DMS79 (cell line): Measurements from ENCODE around the gene HS3ST3A1.
"Not testable (repeated sequence)": the region's sequence is repeated elsewhere in the genome, so short reads cannot be mapped to it uniquely, and the experiment has no call there.

ENCODE experiments used
- DNase-seq: peaks from one replicate; lab custom pipeline; 2025; lab: John Stamatoyannopoulos, UW

The HS3ST3A1 gene

DNA sequence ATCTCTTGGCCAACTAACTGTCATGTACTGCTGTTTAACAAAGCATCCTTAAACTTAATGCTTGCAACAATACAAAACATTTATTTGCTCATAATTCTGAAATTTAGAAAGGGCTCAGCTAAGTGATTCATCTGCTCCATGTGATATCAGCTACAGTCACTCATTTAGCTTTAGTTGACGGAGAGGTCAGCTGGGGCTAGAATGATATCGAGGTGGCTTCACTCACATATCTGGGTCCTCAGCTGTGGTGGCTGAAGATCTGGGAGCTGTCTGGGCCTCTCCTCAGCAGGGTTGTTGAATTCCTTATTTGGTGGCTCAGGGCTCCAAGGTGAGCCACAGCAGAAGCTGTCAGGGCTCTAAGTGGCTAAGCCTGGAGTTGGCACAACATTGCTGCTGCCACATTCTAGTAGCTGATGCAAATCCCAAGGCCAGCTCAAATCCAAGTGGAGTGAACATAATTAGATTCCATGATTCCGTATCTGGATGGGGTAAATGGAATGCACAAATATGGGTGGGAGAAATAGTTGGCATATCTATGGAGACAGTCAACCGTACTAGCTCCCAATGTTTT is 62.8 kb downstream of the HS3ST3A1 start:
- DNase-seq = no peak

DNA sequence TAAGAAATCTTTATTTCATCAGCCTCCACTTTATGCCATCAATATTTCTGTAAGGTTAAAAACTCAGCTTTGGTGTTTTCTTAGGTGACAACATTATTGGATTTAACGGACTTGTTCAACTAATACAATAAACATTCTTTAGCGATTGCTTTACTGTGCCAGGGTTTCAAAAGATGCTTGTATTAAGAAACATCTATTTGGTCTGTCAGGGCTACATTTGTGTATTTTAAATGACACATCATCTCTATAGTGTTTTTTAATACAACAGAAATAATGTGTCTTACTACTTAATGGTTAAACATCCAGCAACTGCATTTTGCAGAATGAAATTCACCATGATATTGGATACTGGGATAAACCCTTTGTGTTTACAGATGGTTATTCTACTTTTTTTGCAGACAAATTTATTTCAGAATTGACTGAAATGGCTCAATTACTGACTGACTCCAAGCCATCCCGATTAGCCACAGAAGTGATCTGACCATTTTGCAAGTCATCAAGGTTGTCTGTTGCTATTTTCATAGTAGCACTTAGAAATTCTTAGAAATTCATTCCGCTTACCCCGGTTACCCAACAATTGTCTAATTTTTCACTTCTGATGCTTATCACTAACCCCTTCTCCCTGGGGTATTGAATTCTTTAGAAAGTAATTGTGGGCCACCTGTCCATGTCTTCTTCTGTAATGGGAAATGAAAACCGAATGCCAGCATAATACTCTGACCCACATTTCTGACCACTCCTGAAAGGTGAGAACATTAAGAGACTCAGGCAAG is 63.7 kb downstream of the HS3ST3A1 start:
- DNase-seq = no peak

DNA sequence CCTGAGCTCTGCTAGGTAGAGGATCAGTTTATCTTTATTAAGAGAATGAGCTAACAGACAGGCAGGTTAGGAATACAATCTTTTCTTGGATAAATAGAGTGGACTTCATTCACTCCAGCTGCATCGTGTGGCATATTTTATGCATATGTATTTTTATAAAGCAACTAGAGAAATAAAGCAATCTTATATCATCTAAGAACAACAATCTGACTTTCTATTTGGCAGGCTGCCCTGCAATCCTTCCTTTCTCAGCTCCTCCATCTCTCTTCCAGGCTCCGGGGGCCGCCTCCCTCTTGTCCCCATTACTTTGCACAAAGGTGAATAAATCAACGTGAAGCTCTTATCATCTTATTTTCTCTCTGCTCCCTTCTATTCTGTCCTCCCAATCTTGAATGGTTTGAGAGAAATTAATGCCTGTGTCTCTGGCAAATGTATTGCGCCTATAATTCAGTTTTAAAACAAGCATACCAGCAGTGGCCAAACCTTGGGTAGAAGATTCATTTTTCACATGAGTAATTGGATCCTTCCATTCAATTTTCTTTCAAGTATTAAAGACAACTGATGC is 64.5 kb downstream of the HS3ST3A1 start:
- no peak for DNase-seq

DNA sequence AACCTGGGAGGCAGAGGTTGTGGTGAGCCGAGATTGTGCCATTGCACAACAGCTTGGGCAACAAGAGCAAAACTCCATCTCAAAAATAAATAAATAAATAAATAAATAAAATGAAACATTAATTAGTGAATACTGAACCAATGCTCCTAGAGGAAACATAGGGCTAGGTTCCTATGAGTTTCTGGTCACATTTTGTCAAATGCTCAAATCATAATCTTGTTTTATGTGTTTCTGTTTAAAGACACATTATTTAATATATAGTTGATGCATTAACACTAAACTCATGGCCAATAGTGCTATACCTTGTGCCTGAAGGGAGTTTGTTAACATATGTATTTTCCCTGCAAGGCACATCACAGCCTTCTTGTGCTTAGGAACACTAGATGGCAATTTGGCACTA is 66.8 kb downstream of the HS3ST3A1 start:
- no peak for DNase-seq

DNA sequence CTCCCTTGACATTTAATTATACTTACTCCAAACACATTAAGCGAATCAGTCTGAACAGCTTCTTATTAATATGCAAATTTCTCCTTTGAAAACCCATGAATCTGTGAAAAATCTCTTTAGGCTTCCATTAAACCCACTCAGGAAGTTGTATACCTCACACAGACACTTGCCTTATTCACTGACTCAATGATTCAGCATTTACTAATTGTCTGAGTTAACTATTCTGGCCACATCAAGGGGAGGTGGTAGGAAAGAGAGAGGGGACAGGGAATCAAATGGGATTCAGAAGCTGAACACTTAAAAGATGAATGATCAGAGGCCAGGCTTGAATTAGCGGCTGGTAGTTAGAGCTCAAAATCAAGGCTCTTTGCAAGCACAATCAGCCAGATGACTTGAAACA is 70.0 kb downstream of the HS3ST3A1 start:
- DNase-seq = no peak

DNA sequence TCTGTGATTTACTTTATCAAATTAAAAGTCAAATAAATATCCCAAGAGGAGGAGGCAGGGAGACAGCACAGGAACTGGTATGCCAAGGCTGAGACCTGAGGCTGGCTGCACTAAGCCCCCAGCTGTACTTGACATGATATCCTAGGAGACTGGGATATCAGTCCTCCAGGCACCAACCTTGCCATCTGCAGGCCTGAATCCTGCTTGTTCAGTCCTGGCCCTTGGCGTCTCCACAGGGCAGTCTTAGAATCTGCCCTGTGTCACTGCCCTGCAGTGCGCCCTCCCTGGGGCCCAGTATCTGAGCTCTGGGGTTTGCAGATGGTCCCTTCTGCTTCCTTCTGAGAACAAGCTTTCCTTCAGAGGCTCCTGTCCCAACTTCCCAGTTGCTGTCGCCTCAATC is 75.9 kb downstream of the HS3ST3A1 start:
- DNase-seq = no peak

DNA sequence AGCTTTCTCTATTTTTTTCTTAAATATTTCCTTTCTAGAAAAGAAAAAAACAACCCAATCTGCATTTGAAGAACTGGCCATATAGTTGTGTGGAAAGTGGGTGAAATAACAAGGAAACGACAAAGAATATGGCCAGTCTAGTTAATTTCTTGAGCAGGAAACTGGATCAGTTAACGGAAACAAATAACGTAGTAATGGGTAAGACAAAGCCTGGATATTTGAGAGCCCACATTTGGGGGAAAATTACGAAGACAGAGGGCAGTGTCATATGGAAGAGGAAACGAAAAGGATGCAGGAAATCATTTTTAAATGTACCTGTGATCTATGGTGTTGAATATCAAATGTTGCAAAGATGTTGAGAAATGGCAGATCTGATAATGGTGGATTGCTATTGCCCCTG is 78.6 kb downstream of the HS3ST3A1 start:
- DNase-seq = no peak

DNA sequence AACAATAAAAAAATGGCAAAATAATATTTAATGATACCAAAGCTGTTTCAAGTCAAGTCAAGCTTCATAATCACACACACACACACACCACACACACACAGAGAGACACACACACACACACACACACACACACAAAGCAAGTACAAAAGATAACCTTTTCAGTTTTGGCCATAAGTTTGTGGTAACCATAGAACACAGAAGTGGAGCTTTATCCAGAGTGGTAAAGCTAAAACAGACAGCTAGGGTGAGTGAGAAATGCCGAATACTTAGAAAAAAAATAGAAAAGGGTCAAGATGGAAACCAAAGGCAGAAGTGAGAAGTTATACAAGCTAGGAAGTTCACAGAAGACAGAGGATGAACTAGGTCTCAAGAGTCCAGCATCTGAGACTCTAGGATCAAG is 79.0 kb downstream of the HS3ST3A1 start:
- no peak for DNase-seq

DNA sequence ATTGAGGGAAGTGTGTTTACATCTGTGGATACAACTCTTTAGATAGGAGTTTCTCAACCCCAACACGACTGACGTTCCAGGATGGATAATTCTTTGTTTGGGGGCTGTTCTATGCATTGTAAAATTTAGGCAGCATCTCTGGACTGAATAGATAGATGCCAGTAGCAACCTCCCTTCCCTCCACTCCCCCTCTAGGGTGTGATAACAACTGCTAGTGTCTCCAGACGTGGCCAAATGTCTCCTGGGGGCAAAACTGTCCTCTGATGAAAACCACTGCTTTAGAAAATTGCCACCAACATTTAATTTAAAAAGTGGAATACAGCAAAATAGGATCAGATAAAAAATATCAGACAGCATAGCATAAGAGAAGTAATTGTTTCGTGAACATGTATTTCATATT is 79.9 kb downstream of the HS3ST3A1 start:
- DNase-seq = no peak

DNA sequence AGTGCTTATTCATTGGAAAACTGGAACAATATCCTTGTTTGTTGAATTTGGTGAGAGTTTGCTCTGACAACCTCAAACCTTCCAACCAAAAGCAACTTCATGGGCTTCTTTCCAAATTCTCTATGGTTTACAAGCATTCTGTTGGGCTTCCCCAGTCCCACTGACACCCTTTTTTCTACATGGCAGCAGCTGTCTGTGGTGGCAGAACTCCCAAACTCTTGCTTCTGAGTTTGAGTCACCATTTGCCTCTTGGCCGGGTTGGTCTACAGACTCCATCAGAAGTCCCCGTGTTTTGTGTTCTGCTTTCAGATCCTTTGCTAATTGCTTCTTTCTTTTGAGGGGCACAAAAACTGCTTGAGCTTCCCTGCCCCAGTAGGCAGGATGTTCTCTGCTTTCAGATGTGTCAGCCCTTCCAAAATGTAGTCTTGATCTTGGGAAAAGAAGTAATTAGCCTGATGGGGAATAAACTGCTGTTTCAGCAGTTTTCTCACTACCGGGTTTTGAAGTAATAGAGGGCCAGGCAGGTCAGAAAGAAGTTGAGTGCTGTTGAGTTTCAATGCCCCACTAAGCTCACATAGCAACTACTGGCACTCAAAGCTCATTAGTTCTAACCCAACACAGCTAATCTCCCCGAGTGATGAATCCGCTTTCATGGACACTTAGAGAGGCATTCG is 80.7 kb downstream of the HS3ST3A1 start:
- no peak for DNase-seq

DNA sequence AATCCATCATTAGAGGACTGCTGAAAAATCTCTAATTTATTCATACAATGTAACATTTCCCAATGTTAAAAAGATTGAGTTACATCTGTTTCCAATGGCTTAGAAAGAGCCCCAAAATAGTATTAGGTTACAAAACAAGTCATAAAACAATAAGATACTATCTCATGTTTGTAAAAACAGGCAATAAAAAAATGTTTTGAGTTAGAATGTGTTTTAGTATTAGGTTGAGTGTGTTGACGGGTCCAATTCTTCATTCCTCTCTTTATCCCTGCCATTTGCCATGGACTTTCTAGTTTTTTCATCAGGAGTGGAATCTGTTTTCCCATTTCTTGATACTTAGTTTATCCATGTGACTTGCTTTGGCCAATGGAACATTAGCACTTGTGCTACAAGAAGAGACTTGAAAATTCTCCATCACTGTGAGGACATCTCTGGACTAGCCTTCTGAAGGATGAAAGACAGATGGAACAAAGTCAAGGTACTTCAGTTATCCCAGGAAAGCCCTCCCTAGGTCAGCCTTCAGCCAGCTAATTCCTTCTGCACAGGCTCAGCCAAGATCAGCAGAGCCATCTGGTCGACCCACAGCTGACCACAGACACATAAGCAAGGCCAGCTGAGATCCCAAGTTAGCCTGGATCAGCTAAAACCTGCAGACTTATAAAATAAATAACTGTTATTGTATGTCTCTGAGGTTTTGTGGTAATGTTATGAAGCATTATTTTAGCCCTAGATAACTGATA is 83.3 kb downstream of the HS3ST3A1 start:
- DNase-seq = no peak

DNA sequence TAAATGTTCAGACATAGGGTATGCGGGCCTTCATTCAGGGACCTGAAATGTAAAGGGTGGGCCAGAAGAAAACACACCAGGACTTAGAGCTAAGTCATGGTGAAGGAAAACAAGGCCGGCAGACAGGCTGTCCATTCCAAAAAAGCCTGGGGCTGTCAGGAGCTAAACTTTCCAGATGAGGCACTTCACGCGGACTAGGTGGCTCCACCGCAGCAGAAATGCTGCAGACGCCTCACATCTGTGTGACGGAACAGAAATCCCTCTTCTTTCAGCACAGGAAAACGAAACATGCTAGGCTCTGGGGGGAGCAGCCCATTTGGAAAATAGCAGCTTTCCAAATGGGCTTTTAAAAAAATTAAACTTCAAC is 88.7 kb downstream of the HS3ST3A1 start:
- no peak for DNase-seq

DNA sequence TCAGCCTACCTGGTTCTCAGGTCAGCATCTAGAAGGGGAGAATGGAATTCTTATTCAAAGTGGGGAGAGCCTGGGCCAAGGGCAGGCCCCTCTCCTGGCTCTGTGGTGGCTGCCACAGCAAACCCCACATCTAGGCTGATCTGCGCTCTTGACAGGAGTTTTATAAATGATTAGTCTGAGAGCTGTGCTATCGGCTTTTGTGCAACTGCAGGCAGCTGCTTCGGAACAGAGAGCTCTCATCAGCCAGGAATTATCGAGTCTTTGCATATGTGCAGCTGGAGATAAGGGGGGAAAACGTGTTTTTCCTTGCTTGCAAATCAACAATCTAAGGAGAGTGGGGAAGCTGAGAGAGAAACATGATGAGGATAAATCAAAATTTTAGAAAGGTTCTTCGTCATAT is 91.7 kb downstream of the HS3ST3A1 start:
- no peak for DNase-seq

DNA sequence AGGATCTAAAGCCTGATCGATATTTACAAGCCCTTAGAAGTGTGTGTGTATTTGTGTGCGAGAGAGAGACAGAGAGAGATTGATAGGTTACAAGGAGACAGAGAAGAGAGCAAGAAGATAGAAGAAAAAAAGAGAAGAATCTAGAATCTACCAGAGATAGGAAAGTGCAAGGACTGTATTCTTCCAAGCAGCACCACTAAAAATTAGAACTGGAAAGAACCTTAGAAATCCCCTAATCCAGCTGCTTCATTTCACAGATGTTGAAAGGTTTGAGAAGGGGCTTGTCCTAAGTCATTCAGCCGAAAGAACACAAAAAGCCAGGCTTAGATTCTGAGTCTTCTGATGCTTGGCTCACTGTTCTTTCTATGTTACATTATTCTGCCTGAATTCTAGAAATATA is 92.2 kb downstream of the HS3ST3A1 start:
- DNase-seq = no peak

DNA sequence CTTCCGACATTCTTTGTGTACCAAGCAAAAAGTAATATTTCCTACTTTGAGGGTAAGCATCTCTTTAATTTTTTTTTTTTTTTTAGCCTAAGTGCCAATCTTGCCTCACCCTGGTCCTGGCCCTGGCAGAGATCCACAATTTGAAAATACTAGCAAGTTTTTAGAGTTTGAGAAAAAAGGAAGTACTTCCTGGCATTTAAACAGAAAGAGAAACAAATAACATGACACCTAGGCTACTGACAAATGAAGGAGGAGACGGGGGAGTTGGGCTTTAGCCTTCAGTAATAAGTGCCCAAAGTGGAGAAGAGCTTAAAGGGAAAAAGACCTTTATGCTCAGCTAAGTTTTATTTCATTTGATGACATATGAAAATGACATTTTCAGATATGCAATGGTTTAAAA is 92.8 kb downstream of the HS3ST3A1 start:
- DNase-seq = no peak

DNA sequence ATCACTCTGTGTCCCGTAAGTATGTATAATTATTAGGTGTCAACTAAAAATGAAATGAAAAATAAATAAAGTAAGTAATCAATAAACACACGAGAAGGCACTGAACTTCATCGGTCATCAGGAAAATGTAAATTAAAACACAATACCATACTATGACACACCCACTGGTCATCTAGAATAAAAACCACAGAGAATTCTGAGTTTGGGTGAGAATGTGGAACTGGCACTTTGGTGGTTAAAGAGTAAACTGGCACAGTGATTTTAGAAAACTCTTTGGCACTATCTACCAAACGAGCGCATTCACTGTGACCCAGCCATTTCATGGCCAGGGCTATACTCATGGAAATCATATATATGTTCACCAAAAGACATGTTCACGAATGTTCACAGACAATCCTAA is 98.2 kb downstream of the HS3ST3A1 start:
- DNase-seq = no peak

DNA sequence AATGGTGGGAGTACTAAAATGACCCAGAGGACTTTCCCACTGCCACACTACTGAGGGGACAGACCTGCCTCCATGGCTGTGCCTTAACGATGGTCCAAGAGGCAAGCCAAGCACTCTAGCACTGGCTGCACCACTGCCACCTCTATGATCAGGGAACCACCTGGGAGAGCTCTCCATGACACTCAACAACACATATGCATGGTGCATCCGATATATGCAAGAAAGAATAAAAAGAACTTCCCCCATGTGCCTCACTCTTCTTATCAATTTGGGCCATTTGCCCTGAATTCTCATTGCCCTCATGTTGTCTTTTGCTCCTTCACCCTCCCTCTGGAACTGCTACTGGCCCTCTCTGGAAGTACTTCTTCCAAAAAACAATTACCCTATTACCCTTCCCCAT is 99.5 kb downstream of the HS3ST3A1 start:
- no peak for DNase-seq

DNA sequence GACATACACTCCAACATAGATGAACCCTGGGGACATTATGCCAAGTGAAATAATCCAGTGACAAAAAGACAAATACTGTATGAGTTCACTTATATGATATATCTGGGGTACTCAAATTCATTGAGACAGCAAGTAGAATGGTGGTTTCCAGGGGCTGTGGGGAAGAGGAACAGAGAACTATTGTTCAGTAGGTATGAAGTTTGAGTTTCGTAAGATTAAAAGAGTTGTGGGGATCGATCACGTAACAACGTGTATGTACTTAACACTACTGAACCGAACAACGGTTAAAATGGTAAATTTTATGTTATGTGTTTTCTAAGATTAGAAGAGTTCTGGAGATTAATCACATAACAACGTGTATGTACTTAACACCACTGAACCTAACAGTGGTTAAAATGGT is 100.8 kb downstream of the HS3ST3A1 start:
- DNase-seq = no peak

DNA sequence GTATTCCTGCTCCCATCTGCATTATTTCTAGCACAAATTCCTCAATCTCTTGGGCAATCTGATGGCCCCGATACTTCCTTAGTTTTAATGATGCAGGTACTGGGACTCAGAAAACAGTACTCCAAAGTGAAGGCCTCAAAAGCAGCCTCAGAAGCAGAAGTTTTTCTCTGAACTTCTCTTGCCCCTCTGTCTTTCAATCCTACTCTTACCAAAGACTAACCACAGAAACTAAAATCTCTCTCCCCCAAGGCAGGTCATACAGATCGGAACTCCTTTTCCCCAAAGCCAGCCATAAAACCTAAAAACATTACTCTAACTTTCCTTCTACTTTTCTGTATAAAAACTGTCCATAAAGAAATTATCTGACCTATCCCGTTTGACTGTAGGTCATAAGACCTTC is 103.5 kb downstream of the HS3ST3A1 start:
- DNase-seq = no peak

DNA sequence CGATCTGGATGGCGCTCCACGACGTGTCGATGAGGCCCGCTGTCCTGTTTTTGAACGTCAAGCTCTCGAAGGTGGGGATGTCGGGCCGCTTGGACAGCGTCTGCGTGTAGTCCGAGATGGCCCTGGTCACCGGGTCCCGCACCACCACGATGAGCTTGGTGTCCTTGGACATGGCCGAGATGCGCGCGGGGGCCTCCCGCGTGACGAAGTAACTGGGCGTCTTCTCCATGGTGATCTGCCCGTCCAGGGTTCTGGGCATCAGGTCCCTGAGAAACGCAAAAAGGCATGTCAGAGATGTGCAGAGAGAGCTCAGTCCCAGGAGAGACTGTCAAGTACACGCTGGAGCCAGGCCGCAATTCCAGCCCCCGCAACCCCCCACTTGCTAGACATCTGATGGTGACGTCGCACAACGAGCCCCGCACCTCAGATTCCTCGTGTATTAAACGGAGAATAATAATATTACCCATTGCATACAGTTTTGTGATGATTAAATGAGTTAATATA is 105.1 kb downstream of the HS3ST3A1 start:
- not testable (repeated sequence) for DNase-seq

DNA sequence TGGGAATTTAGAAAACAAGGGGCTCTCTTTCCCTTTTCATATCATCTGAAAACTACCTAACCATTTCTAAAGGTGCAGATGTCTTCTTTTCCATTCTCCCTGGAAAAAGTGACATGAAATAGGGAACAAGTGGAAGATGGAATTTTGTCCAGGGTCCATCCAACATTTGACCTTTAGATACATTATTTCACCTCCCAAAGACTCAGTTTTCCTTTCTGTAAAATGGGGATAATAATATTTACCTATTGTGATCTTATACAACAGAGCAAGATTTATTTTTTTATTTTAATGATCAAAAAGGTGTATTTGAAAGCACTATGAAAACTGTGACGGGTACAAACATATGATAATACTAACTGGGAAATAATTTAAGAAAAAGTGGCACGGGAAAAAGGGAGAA is 106.3 kb downstream of the HS3ST3A1 start:
- DNase-seq = no peak

DNA sequence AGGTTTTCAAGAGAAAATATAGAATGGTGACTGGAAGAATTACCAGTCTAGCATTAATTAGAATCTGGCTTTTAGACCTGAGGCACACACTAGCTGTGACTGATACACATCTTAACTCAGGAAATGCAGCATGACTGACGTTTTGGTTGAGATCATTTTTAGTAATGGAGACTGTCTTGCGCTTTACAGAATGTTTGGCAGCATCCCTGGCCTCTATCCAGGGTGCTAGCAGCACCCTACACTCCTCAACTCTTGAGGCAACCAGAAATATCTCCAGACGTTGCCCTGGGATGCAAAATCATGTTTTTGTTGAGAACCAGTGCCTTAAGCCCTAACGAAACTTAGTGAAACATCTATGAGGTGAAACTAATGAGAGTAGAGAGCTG is 109.0 kb downstream of the HS3ST3A1 start:
- DNase-seq = no peak
